Transverse colon (tissue), 4 donors: ENCODE data around the gene UIMC1. TPM values are rescaled to one million over a fixed set of nuclear protein-coding genes. Genes with fewer than 3 reads are reported as not detected.

Source experiments
- DNase-seq: peaks from one replicate; pipeline ENCODE4 v3.0.0-alpha.2; 2019
- H3K27ac ChIP-seq, 4 donors: fragments of 200-600 bp; sonication (generic); 2 replicates each; pipeline ENCODE4 v1.5.1; 2016 to 2018; ENCODE audit warnings: inconsistent platforms in 4 of 4
- H3K27me3 ChIP-seq: fragments of 200-600 bp; sonication (generic); 2 replicates; pipeline ENCODE4 v1.5.1; 2017; ENCODE audit warnings: inconsistent platforms
- H3K36me3 ChIP-seq, 4 donors: fragments of 200-600 bp; sonication (generic); 2 replicates each; pipeline ENCODE4 v1.5.1; 2017 to 2019; ENCODE audit warnings: inconsistent platforms in 4 of 4
- H3K4me1 ChIP-seq, 4 donors: fragments of 200-600 bp; sonication (generic); 2 replicates each; pipeline ENCODE4 v1.5.1; 2017 to 2020; ENCODE audit warnings: inconsistent platforms in 4 of 4
- H3K4me3 ChIP-seq, 4 donors: fragments of 200-600 bp; sonication (generic); 1 replicate in 1 of 4; 2 replicates in 3 of 4; pipeline versions ENCODE4 v1.5.1 to v1.6.1; 2017 to 2019; ENCODE audit warnings: inconsistent platforms in 4 of 4
- H3K9me3 ChIP-seq, 2 donors: fragments of 200-600 bp; sonication (generic); 2 replicates each; pipeline ENCODE4 v1.5.1; 2017 to 2019; ENCODE audit warnings: inconsistent platforms in 2 of 2
- EP300 ChIP-seq: sonication (generic); formaldehyde crosslinking; IDR thresholded peaks from one replicate; pipeline ENCODE4 v1.6.1; 2017; ENCODE audit warnings: antibody characterized with exemption, low read depth
- POLR2A ChIP-seq: fragments of 450-650 bp; IDR thresholded peaks from one replicate; pipeline ENCODE4 v1.6.1; 2016; ENCODE audit warnings: antibody characterized with exemption, mild to moderate bottlenecking, moderate library complexity
- POLR2AphosphoS5 ChIP-seq, 3 donors: sonication (generic); formaldehyde crosslinking; IDR thresholded peaks; one replicate each; pipeline ENCODE4 v1.6.1; 2016; ENCODE audit warnings: antibody characterized with exemption in 3 of 3
- WGBS, 2 donors: methylation state at CpG; one replicate each; pipeline ENCODE4 v1.1.5; 2018; ENCODE audit warnings: low coverage in 1 of 2; 5-methylcytosine and 5-hydroxymethylcytosine counted together
- in situ Hi-C, 4 donors: fragments of 200-750 bp; cut with MboI; loops; one replicate each; pipeline versions ENCODE4 v1.15.0 to v1.15.1; 2017; ENCODE audit warnings: low sequenced_read_pairs in 3 of 4, low pct_ligation_motif_present in 1 of 4, low pct_unique_long_range_greater_than_20kb in 1 of 4
- intact Hi-C: fragments of 100-400 bp; cut with DNase I; formaldehyde crosslinking; loops from one replicate; pipeline ENCODE4 v1.15.1; 2023; ENCODE audit warnings: low total_unique reads
- total RNA-seq, 4 donors: library from RNA; depleted of rRNA; stranded (reverse); fragments of >200 nt; gene quantifications; one replicate each; pipeline ENCODE4 v1.1.0, GENCODE V29; 2016
- TF ChIP-seq, protein P1 (sequence below), 5 experiments: fragments of 200-600 bp in 3 of 5; fragments of 450-650 bp in 2 of 5; sonication (generic) in 3 of 5; IDR thresholded peaks; 1 replicate in 2 of 5; 2 replicates in 3 of 5; pipeline ENCODE4 v1.5.1; 2016 to 2017; ENCODE audit warnings: antibody characterized with exemption in 5 of 5, inconsistent platforms in 3 of 5, mild to moderate bottlenecking in 2 of 5, moderate library complexity in 1 of 5

Gene UIMC1
- total RNA-seq, 4 donors from 2014 or later = 25.1 to 213 (median 34.6) TPM

DNA sequence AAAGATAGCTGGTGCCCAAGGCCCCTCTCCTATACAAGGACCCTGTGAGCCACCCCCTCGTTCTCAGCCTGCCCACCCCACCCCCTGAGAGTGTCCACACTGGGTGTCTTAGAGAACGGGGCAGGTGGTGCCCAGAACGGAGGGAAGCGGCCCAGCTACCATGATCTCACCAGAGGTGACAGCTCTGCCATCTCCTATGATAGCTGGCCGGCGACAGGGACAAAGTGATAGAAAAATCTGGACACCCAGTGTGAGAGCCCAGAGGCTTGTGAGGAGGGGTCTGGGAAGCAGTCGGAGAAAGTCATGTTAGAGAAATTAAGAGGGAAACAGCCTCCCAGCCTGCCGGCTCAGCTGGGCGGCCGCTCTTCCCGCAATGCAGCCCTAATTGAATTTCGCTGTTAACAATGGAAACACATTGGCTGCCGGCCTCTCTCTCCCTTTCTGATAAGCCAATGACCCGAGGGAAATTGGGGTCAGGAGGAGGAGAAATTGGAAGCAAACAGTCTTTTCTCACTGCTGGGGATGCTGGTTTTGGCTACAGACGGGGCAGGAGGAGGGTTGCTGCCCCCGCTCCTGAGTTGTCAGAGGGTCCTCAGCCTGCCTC lies 139.8 kb downstream of the UIMC1 start:
- Histone ChIP-seq H3K4me3 (no peak overlapping the region), H3K36me3 (no peaks in the 10 kb centered on the region), H3K27me3 (peaks cover 62% of the 10 kb centered on the region), H3K4me1 (no peaks in the 10 kb centered on the region), H3K27ac (no peak overlapping the region), H3K9me3 (no peaks in the 10 kb centered on the region)
- intact Hi-C loops (no loop called here), in situ Hi-C loops (no loop called here)
- 27% methylated on average over 16 of the region's 16 CpGs; no CpG with 5 or more reads in 1 of the 2 donors for WGBS, 2 donors
- DNase-seq = no peak
- TF ChIP-seq POLR2A (no peak), POLR2AphosphoS5 (IDR thresholded peaks at IDR 0.05) (no peak), EP300 (no peak)
- TF ChIP-seq, protein P1, sequence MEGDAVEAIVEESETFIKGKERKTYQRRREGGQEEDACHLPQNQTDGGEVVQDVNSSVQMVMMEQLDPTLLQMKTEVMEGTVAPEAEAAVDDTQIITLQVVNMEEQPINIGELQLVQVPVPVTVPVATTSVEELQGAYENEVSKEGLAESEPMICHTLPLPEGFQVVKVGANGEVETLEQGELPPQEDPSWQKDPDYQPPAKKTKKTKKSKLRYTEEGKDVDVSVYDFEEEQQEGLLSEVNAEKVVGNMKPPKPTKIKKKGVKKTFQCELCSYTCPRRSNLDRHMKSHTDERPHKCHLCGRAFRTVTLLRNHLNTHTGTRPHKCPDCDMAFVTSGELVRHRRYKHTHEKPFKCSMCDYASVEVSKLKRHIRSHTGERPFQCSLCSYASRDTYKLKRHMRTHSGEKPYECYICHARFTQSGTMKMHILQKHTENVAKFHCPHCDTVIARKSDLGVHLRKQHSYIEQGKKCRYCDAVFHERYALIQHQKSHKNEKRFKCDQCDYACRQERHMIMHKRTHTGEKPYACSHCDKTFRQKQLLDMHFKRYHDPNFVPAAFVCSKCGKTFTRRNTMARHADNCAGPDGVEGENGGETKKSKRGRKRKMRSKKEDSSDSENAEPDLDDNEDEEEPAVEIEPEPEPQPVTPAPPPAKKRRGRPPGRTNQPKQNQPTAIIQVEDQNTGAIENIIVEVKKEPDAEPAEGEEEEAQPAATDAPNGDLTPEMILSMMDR (IDR thresholded peaks at IDR 0.05) = no peak

DNA sequence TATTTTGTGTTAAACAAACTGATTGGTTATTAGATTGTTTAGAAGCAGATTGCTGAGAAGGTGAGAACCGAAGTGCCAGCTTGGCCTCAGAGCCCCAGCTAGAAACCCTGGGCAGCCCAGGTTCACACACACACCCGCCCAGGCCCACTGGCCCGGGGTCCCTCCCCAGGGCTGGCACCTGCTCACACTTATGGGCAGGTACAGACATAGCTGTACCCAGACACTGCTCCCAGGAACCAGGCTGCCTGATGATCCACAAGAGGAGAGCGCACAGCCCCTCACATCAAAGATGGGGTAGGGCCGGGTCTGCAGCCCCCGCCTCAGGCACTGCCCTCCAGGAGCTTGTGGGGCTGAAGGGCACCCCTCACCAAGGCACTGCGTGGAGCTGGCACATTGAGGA lies 140.6 kb downstream of the UIMC1 start:
- intact Hi-C loops = no loop called here
- H3K36me3 ChIP-seq = no peaks in the 10 kb centered on the region
- WGBS, 2 donors = 84% methylated on average over 7 of the region's 7 CpGs; no CpG with 5 or more reads in 1 of the 2 donors
- in situ Hi-C loops = no loop called here
- TF ChIP-seq POLR2AphosphoS5 (IDR thresholded peaks at IDR 0.05) (no peak), POLR2A (no peak), EP300 (no peak)
- TF ChIP-seq, protein P1 (IDR thresholded peaks at IDR 0.05) = no peak
- no peak for DNase-seq
- no peaks in the 10 kb centered on the region for H3K9me3 ChIP-seq
- no peak overlapping the region for H3K27ac ChIP-seq
- H3K27me3 ChIP-seq = peaks cover 71% of the 10 kb centered on the region
- H3K4me3 ChIP-seq = no peak overlapping the region
- H3K4me1 ChIP-seq = no peaks in the 10 kb centered on the region

GRCh38 chr5:176864755-176865154 lies 141.8 kb downstream of the UIMC1 start:
- in situ Hi-C loops (no loop called here), intact Hi-C loops (no loop called here)
- TF ChIP-seq EP300 (no peak), POLR2A (no peak), POLR2AphosphoS5 (IDR thresholded peaks at IDR 0.05) (no peak)
- TF ChIP-seq, protein P1 (IDR thresholded peaks at IDR 0.05) = no peak
- no peaks in the 10 kb centered on the region for H3K4me1 ChIP-seq
- H3K9me3 ChIP-seq = no peaks in the 10 kb centered on the region
- no peaks in the 10 kb centered on the region for H3K36me3 ChIP-seq
- DNase-seq = no peak
- peaks cover 75% of the 10 kb centered on the region for H3K27me3 ChIP-seq
- no peak overlapping the region for H3K4me3 ChIP-seq
- 81% methylated on average over 8 of the region's 8 CpGs; no CpG with 5 or more reads in 1 of the 2 donors for WGBS, 2 donors
- no peak overlapping the region for H3K27ac ChIP-seq

DNA sequence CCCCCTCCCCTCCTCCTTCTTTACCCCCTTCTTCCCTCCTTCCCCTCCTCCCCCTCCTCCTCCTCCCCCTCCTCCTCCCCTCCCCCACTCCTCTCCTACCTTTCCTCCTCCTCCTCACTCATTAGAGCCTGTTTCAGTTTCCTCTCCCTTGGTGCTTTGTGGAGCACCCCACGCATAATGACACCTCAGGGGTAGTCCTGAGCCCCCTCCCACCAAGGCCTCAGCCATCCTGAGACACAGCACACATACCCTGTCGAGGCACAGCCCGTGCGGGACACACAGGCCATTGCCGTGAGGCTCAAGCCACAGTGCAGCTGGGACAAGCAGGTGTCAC lies 142.8 kb downstream of the UIMC1 start:
- intact Hi-C loops (no loop called here), in situ Hi-C loops (no loop called here)
- peaks cover 74% of the 10 kb centered on the region for H3K27me3 ChIP-seq
- H3K27ac ChIP-seq = no peak overlapping the region
- no peaks in the 10 kb centered on the region for H3K9me3 ChIP-seq
- H3K4me1 ChIP-seq = no peaks in the 10 kb centered on the region
- no peak overlapping the region for H3K4me3 ChIP-seq
- no peaks in the 10 kb centered on the region for H3K36me3 ChIP-seq
- WGBS, 2 donors = 56% methylated on average over 4 of the region's 5 CpGs; no CpG with 5 or more reads in 1 of the 2 donors
- no peak for TF ChIP-seq EP300
- TF ChIP-seq POLR2A = no peak
- TF ChIP-seq, protein P1 (IDR thresholded peaks at IDR 0.05) = no peak
- TF ChIP-seq POLR2AphosphoS5 (IDR thresholded peaks at IDR 0.05) = no peak
- DNase-seq = no peak
